22Rv1 (cell line): Measurements from ENCODE around the gene ASPRV1.

ENCODE experiments used
- H3K27ac ChIP-seq: fragments of 450-650 bp; 2 replicates; pipeline ENCODE4 v1.5.1; 2017
- ZFX ChIP-seq: fragments of 450-650 bp; IDR thresholded peaks from 2 replicates; pipeline ENCODE4 v1.6.1; 2017; ENCODE audit warnings: antibody characterized with exemption, borderline replicate concordance
- TF ChIP-seq, protein P1 (sequence below): fragments of 450-650 bp; IDR thresholded peaks from 2 replicates; pipeline ENCODE4 v1.5.1; 2017; ENCODE audit warnings: mild to moderate bottlenecking

The ASPRV1 gene

DNA sequence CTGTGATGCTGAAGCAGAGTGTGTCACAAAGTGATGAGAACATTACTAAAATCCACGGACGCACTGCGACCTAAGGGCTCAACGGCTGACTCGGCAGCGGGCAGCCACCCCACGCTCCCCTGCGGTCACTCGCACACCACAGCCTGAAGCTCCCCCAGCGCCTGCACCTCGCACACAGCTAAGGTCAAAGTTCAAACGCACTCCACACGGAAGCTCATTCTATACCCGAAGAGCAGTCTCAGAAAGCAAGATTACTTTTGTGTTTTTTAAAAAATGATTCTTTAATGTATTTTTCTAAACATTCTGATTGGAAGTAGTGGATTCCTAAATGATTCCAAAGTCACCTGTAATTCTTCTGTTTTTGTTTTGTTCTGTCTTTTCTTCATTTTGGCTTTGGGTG lies 21.7 kb downstream of the ASPRV1 start:
- TF ChIP-seq ZFX = no peak
- TF ChIP-seq, protein P1, sequence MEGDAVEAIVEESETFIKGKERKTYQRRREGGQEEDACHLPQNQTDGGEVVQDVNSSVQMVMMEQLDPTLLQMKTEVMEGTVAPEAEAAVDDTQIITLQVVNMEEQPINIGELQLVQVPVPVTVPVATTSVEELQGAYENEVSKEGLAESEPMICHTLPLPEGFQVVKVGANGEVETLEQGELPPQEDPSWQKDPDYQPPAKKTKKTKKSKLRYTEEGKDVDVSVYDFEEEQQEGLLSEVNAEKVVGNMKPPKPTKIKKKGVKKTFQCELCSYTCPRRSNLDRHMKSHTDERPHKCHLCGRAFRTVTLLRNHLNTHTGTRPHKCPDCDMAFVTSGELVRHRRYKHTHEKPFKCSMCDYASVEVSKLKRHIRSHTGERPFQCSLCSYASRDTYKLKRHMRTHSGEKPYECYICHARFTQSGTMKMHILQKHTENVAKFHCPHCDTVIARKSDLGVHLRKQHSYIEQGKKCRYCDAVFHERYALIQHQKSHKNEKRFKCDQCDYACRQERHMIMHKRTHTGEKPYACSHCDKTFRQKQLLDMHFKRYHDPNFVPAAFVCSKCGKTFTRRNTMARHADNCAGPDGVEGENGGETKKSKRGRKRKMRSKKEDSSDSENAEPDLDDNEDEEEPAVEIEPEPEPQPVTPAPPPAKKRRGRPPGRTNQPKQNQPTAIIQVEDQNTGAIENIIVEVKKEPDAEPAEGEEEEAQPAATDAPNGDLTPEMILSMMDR = no peak
- no peak overlapping the region for H3K27ac ChIP-seq

DNA sequence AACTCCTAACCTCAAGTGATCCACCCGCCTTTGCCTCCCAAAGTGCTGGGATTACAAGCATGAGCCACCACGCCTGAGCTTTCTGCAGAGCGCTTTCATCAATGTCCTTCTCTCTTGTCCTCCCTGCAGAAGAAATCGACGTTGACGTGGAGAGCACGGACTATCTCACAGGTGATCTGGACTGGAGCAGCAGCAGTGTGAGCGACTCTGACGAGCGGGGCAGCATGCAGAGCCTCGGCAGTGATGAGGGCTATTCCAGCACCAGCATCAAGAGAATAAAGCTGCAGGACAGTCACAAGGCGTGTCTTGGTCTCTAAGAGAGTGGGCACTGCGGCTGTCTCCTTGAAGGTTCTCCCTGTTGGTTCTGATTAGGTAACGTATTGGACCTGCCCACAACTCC lies 23.5 kb downstream of the ASPRV1 start:
- H3K27ac ChIP-seq = no peak overlapping the region
- TF ChIP-seq, protein P1 = no peak
- TF ChIP-seq ZFX = no peak

DNA sequence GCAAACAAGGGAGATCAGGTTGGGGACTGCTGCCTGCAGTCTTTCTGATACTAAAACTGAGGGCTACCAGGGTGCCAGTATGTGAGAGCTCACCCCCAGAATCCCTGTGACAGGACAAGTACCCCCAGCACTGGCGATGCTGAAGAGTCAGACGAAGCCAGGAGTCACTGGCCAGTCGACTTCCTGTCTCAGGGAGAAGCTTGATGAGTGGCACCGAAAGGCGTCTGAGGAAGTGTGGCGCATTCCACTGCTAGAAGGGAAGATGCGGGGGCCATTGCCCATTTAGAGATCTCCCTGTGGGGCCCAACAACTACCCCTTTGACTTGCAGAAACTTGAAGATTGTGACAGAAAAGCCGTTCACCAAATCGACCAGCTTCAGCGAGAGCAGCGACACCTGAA lies 24.5 kb downstream of the ASPRV1 start:
- no peak overlapping the region for H3K27ac ChIP-seq
- no peak for TF ChIP-seq ZFX
- TF ChIP-seq, protein P1 = no peak

DNA sequence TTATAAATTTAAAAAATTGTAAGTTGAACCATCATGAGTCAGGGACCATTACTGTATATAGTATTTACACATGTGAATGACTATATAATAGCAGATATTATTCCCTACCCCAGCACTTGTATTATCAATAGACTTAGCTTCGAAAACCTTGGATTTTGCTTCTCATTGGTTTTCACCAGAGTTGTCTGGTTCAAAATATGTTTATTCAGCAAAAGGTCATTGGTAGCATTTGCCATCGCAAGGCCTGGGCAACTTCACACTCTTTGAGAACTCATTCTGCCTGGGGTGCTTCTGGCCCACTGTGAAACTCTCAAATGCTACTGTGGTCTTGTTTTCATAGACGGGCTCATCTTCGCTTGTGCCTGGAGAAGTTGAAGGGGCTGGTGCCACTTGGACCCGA lies 26.4 kb downstream of the ASPRV1 start:
- no peak for TF ChIP-seq ZFX
- TF ChIP-seq, protein P1 = no peak
- no peak overlapping the region for H3K27ac ChIP-seq

DNA sequence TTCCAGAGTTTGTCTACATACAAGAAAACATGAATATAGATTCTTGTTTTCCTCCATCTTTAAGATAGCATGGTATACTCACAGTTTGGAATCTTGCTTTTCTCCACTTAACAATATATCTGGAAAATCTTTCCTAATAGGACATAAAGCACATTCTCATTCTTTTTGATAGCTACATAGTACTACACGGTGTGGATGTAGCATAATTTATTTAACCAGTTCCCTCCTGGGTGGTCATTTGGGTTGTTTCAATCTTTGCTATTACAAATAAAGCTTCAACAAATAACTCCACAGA lies 26.9 kb downstream of the ASPRV1 start:
- H3K27ac ChIP-seq = no peak overlapping the region
- no peak for TF ChIP-seq ZFX
- TF ChIP-seq, protein P1 = no peak

DNA sequence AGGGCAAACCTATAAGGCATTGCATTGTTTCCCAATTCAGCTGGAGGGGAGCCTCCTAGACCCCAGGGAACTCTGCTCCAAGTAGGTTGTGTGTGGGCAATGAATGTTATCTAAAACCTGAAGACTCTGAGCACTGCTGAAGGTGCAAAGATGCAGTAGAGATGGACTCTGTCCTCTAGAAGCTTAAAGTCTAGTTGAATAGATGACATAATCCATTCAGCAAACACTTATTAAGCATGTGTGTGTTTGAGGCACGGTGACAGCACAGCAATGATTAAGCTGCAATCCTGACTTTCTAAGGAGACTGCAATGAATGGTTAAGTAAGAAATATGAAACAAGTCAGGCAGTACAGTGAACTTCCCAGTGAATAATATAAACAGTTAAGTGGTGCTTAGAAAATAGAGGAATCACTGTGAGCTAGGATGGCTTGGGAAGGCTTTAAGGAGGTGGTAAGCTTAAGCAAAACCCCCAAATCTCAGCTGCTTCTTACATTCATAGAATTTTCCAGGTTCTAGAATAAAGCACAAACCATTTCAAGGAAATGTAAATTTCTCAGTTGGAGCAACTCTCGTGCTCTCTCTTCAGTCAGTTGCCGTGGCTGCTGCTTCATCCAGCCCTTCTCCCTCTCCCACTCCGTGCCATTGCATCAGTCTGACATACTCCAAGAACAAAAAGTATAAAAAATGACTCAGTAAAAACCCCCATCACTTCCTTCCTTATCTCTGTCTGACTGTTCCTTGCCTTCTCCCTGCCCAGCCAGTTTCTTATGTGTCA lies 27.4 kb downstream of the ASPRV1 start:
- TF ChIP-seq, protein P1 = no peak
- TF ChIP-seq ZFX = no peak

DNA sequence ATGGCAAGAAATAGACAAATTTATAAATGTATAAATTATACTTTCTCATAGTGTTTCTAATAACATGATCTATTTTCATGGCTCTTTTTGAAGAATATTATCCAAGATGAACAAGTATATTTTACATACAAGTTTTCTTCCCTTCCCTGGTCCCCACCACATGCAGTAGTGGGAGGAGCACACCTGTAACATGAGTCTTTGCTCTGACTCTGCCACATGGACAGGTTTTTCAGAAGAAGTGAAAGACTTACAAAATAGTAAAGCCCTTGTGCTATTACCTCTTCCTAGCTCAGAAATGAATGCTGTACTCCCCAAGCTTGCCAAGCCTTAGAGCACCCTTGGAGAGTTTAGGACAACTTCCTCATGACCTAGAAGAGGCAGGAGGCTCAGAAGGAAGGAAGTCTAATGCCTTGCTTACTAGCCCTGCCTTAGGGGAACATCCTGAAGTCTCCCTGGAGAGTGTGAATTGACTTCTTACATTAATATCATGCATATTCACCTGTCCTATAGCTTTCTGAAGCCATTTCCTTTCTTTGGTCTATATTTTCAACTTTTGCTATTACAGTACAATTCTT lies 28.1 kb downstream of the ASPRV1 start:
- no peak overlapping the region for H3K27ac ChIP-seq
- TF ChIP-seq, protein P1 = no peak
- TF ChIP-seq ZFX = no peak

More for the DNA sequence above, 27.4 kb downstream of the ASPRV1 start:
- H3K27ac ChIP-seq = no peak overlapping the region
